ENCODE results near the gene EML6. TPM values are rescaled to one million over a fixed set of nuclear protein-coding genes. Genes with fewer than 3 reads are reported as not detected.

The EML6 gene
- total and polyA plus RNA-seq, 2 of the 13 experiments (the other 11 are each of a cell fraction or from before 2014, with no cell fraction given), result 17.2 to 32.4 TPM

DNA sequence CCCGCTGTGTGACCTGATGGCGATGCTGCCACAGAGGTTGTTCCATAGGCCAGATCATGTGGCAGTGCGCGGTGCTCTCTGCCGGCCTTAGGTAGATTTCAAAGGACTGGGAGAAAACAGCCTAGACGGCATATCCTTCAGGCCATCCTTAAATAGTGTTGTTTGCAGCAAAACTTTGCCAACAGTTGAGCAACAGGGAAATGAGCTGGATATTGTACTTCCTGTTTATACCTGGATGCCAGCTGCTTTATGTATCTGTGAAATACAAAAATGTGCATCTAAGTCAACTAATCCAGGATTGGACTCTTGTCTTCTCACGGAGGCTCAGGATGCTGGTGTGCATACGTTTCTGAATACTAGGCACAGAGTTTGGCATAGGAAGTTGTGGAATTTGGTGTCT, 107.1 kb downstream of the EML6 start:
- H3K4me3 ChIP-seq (replicated peaks in 1 of 3; ENCODE audit: insufficient read depth in 1 of 3, low read depth in 2 of 3, low read length in 3 of 3), result no peak overlapping the region
- ChIA-PET CTCF (ENCODE audit: low intra/inter-chr PET ratio, low total read pairs) (no interaction called here), POLR2A (no interaction called here)
- ATAC-seq (no peak), FAIRE-seq (no peak), DNase-seq (ENCODE audit: low spot score) (no peak)
- 96% methylated on average over 8 of the region's 8 CpGs for WGBS (ENCODE audit: low lambda C conversion rate)
- no peaks in the 10 kb centered on the region; a peak in 1 of 5 replicates for H3K36me3 ChIP-seq (replicated peaks in 1 of 2; ENCODE audit: control insufficient read depth in 1 of 2, insufficient read depth in 2 of 2, low read length in 2 of 2)
- no peaks in the 10 kb centered on the region for H4K20me1 ChIP-seq (ENCODE audit: insufficient read depth, low read length)
- no TSS peak for BruUV-seq (replicated peaks)
- no peak overlapping the region for H3K4me2 ChIP-seq (ENCODE audit: low read depth, low read length)
- intact Hi-C loops (cut with micrococcal nuclease; ENCODE audit: unreplicated experiment) (no loop called here), in situ Hi-C loops (cut with HindIII; ENCODE audit: extremely low pct_ligation_motif_present, low pct_unique_long_range_greater_than_20kb) (loop anchor here (10.0 kb wide), 1 partner anchor 726 kb away; no protein-coding TSS in a partner anchor)
- TF ChIP-seq CHCHD3 (CRISPR knock-in tag; IDR thresholded peaks at IDR 0.05), result no peak
- H3K9me3 ChIP-seq (ENCODE audit: low read length), result no peaks in the 10 kb centered on the region
- H2AFZ ChIP-seq (ENCODE audit: low read length), result no peak overlapping the region
- no peak overlapping the region for H3K27ac ChIP-seq (ENCODE audit: extremely low read length, insufficient read depth, low read length)
- H3K9ac ChIP-seq (ENCODE audit: insufficient read depth, low read depth, low read length), result no peak overlapping the region
- H3K27me3 ChIP-seq (ENCODE audit: control insufficient read depth in 1 of 2, insufficient read depth in 2 of 2, low read length in 2 of 2), result no peaks in the 10 kb centered on the region
- peaks cover 8% of the 10 kb centered on the region; the same call in 1 of the 2 replicates for H3K4me1 ChIP-seq (ENCODE audit: insufficient read depth, low read length)
- no peaks in the 10 kb centered on the region for H3K79me2 ChIP-seq (ENCODE audit: insufficient read depth, low read length)

DNA sequence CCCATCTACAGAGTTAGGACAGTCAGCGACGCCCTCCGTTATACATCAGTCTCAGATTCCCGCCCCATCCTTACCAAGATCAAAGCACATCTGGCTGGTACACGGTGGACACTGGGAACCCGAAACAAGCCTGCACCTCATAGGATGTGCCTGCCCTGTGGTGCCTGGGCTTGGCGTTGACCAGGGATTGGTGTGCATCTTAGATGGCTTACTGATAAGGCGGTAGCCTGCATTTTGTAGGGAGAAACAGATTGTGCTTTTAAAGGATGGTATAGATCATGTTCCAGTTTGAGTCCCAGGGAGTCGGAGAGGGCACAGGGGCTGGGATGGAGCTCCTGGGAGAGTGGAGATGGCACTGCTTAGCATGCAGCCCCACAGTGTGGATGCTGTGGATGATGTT, 108.0 kb downstream of the EML6 start:
- FAIRE-seq, result no peak
- no peak overlapping the region for H3K27ac ChIP-seq (ENCODE audit: extremely low read length, insufficient read depth, low read length)
- CTCF ChIA-PET (ENCODE audit: low intra/inter-chr PET ratio, low total read pairs), result no interaction called here
- H3K79me2 ChIP-seq (ENCODE audit: insufficient read depth, low read length), result no peaks in the 10 kb centered on the region
- BruUV-seq (replicated peaks), result no TSS peak
- no peak overlapping the region for H3K9ac ChIP-seq (ENCODE audit: insufficient read depth, low read depth, low read length)
- intact Hi-C loops (cut with micrococcal nuclease; ENCODE audit: unreplicated experiment), result no loop called here
- no peak overlapping the region for H3K4me3 ChIP-seq (replicated peaks in 1 of 3; ENCODE audit: insufficient read depth in 1 of 3, low read depth in 2 of 3, low read length in 3 of 3)
- DNase-seq (ENCODE audit: low spot score), result no peak
- no peaks in the 10 kb centered on the region for H3K4me1 ChIP-seq (ENCODE audit: insufficient read depth, low read length)
- no peak for ATAC-seq
- 98% methylated on average over 9 of the region's 9 CpGs for WGBS (ENCODE audit: low lambda C conversion rate)
- TF ChIP-seq, protein P1, sequence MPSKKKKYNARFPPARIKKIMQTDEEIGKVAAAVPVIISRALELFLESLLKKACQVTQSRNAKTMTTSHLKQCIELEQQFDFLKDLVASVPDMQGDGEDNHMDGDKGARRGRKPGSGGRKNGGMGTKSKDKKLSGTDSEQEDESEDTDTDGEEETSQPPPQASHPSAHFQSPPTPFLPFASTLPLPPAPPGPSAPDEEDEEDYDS (CRISPR knock-in tag; IDR thresholded peaks at IDR 0.05), result no peak
- TF ChIP-seq, protein P2, sequence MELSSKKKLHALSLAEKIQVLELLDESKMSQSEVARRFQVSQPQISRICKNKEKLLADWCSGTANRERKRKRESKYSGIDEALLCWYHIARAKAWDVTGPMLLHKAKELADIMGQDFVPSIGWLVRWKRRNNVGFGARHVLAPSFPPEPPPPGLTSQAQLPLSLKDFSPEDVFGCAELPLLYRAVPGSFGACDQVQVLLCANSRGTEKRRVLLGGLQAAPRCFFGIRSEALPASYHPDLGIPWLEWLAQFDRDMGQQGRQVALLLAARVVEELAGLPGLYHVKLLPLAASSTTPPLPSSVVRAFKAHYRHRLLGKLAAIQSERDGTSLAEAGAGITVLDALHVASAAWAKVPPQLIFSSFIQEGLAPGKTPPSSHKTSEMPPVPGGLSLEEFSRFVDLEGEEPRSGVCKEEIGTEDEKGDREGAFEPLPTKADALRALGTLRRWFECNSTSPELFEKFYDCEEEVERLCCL (CRISPR knock-in tag; IDR thresholded peaks at IDR 0.05; ENCODE audit: borderline replicate concordance), result no peak
- TF ChIP-seq HNF4A (CRISPR knock-in tag; IDR thresholded peaks at IDR 0.05), result no peak
- no peak for TF ChIP-seq KLF12 (CRISPR knock-in tag; IDR thresholded peaks at IDR 0.05; ENCODE audit: borderline replicate concordance)
- no peak for TF ChIP-seq NFKBIZ (CRISPR knock-in tag; IDR thresholded peaks at IDR 0.05)
- no peak for TF ChIP-seq XRCC5 (optimal IDR thresholded peaks at IDR 0.05; ENCODE audit: low read length)
- no peak for TF ChIP-seq MBNL3 (CRISPR knock-in tag; conservative IDR thresholded peaks at IDR 0.05)
- no peak for TF ChIP-seq NRL (CRISPR knock-in tag; IDR thresholded peaks at IDR 0.05; ENCODE audit: borderline replicate concordance)
- no peak for TF ChIP-seq PAWR (CRISPR knock-in tag; IDR thresholded peaks at IDR 0.05; ENCODE audit: borderline replicate concordance)
- TF ChIP-seq ATAD3A (CRISPR knock-in tag; IDR thresholded peaks at IDR 0.05), result no peak
- TF ChIP-seq, protein P3, sequence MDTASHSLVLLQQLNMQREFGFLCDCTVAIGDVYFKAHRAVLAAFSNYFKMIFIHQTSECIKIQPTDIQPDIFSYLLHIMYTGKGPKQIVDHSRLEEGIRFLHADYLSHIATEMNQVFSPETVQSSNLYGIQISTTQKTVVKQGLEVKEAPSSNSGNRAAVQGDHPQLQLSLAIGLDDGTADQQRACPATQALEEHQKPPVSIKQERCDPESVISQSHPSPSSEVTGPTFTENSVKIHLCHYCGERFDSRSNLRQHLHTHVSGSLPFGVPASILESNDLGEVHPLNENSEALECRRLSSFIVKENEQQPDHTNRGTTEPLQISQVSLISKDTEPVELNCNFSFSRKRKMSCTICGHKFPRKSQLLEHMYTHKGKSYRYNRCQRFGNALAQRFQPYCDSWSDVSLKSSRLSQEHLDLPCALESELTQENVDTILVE (CRISPR knock-in tag; IDR thresholded peaks at IDR 0.05), result no peak
- no peaks in the 10 kb centered on the region; a peak in 1 of 5 replicates for H3K36me3 ChIP-seq (replicated peaks in 1 of 2; ENCODE audit: control insufficient read depth in 1 of 2, insufficient read depth in 2 of 2, low read length in 2 of 2)
- no peak overlapping the region for H2AFZ ChIP-seq (ENCODE audit: low read length)
- no peaks in the 10 kb centered on the region for H3K9me3 ChIP-seq (ENCODE audit: low read length)
- H3K4me2 ChIP-seq (ENCODE audit: low read depth, low read length), result no peak overlapping the region
- H3K27me3 ChIP-seq (ENCODE audit: control insufficient read depth in 1 of 2, insufficient read depth in 2 of 2, low read length in 2 of 2), result no peaks in the 10 kb centered on the region
- no peaks in the 10 kb centered on the region for H4K20me1 ChIP-seq (ENCODE audit: insufficient read depth, low read length)
- in situ Hi-C loops (cut with HindIII; ENCODE audit: extremely low pct_ligation_motif_present, low pct_unique_long_range_greater_than_20kb), result loop anchor here (10.0 kb wide), 1 partner anchor 727 kb away; no protein-coding TSS in a partner anchor
- POLR2A ChIA-PET, result no interaction called here
